Transverse colon (tissue), 4 donors: ENCODE results near the gene FLG. TPM values are rescaled to one million over a fixed set of nuclear protein-coding genes. Genes with fewer than 3 reads are reported as not detected.
"Not testable (repeated sequence)": the region's sequence is repeated elsewhere in the genome, so short reads cannot be mapped to it uniquely, and the experiment has no call there.

Experiments used
- DNase-seq: peaks from one replicate; pipeline ENCODE4 v3.0.0-alpha.2; 2019
- H3K27ac ChIP-seq, 4 donors: fragments of 200-600 bp; sonication (generic); 2 replicates each; pipeline ENCODE4 v1.5.1; 2016 to 2018; ENCODE audit warnings: inconsistent platforms in 4 of 4
- H3K27me3 ChIP-seq: fragments of 200-600 bp; sonication (generic); 2 replicates; pipeline ENCODE4 v1.5.1; 2017; ENCODE audit warnings: inconsistent platforms
- H3K36me3 ChIP-seq, 4 donors: fragments of 200-600 bp; sonication (generic); 2 replicates each; pipeline ENCODE4 v1.5.1; 2017 to 2019; ENCODE audit warnings: inconsistent platforms in 4 of 4
- H3K4me1 ChIP-seq, 4 donors: fragments of 200-600 bp; sonication (generic); 2 replicates each; pipeline ENCODE4 v1.5.1; 2017 to 2020; ENCODE audit warnings: inconsistent platforms in 4 of 4
- H3K4me3 ChIP-seq, 4 donors: fragments of 200-600 bp; sonication (generic); 1 replicate in 1 of 4; 2 replicates in 3 of 4; pipeline versions ENCODE4 v1.5.1 to v1.6.1; 2017 to 2019; ENCODE audit warnings: inconsistent platforms in 4 of 4
- H3K9me3 ChIP-seq, 2 donors: fragments of 200-600 bp; sonication (generic); 2 replicates each; pipeline ENCODE4 v1.5.1; 2017 to 2019; ENCODE audit warnings: inconsistent platforms in 2 of 2
- CTCF ChIP-seq, 5 experiments: fragments of 200-600 bp in 3 of 5; fragments of 450-650 bp in 2 of 5; sonication (generic) in 3 of 5; IDR thresholded peaks; 1 replicate in 2 of 5; 2 replicates in 3 of 5; pipeline ENCODE4 v1.5.1; 2016 to 2017; ENCODE audit warnings: antibody characterized with exemption in 5 of 5, inconsistent platforms in 3 of 5, mild to moderate bottlenecking in 2 of 5, moderate library complexity in 1 of 5
- EP300 ChIP-seq: sonication (generic); formaldehyde crosslinking; IDR thresholded peaks from one replicate; pipeline ENCODE4 v1.6.1; 2017; ENCODE audit warnings: antibody characterized with exemption, low read depth
- POLR2A ChIP-seq: fragments of 450-650 bp; IDR thresholded peaks from one replicate; pipeline ENCODE4 v1.6.1; 2016; ENCODE audit warnings: antibody characterized with exemption, mild to moderate bottlenecking, moderate library complexity
- POLR2AphosphoS5 ChIP-seq, 3 donors: sonication (generic); formaldehyde crosslinking; IDR thresholded peaks; one replicate each; pipeline ENCODE4 v1.6.1; 2016; ENCODE audit warnings: antibody characterized with exemption in 3 of 3
- WGBS, 2 donors: methylation state at CpG; one replicate each; pipeline ENCODE4 v1.1.5; 2018; ENCODE audit warnings: low coverage in 1 of 2; 5-methylcytosine and 5-hydroxymethylcytosine counted together
- in situ Hi-C, 4 donors: fragments of 200-750 bp; cut with MboI; loops; one replicate each; pipeline versions ENCODE4 v1.15.0 to v1.15.1; 2017; ENCODE audit warnings: low sequenced_read_pairs in 3 of 4, low pct_ligation_motif_present in 1 of 4, low pct_unique_long_range_greater_than_20kb in 1 of 4
- intact Hi-C: fragments of 100-400 bp; cut with DNase I; formaldehyde crosslinking; loops from one replicate; pipeline ENCODE4 v1.15.1; 2023; ENCODE audit warnings: low total_unique reads
- total RNA-seq, 4 donors: library from RNA; depleted of rRNA; stranded (reverse); fragments of >200 nt; gene quantifications; one replicate each; pipeline ENCODE4 v1.1.0, GENCODE V29; 2016

Gene FLG
- total RNA-seq, 4 donors from 2014 or later: not detected

GRCh38 chr1:152313970-152314369 is 11.1 kb downstream of the FLG start:
- in situ Hi-C loops: no loop called here
- Histone ChIP-seq H3K27me3 (no peaks in the 10 kb centered on the region), H3K36me3 (no peaks in the 10 kb centered on the region), H3K9me3 (no peaks in the 10 kb centered on the region), H3K4me1 (no peaks in the 10 kb centered on the region), H3K27ac (no peak overlapping the region), H3K4me3 (no peak overlapping the region)
- DNase-seq: no peak
- intact Hi-C loops: no loop called here
- WGBS, 2 donors: 80 to 88% methylated on average over 1 of the region's 1 CpG
- TF ChIP-seq CTCF (IDR thresholded peaks at IDR 0.05): no peak
- no peak for TF ChIP-seq POLR2AphosphoS5 (IDR thresholded peaks at IDR 0.05)
- TF ChIP-seq POLR2A: no peak
- no peak for TF ChIP-seq EP300

DNA sequence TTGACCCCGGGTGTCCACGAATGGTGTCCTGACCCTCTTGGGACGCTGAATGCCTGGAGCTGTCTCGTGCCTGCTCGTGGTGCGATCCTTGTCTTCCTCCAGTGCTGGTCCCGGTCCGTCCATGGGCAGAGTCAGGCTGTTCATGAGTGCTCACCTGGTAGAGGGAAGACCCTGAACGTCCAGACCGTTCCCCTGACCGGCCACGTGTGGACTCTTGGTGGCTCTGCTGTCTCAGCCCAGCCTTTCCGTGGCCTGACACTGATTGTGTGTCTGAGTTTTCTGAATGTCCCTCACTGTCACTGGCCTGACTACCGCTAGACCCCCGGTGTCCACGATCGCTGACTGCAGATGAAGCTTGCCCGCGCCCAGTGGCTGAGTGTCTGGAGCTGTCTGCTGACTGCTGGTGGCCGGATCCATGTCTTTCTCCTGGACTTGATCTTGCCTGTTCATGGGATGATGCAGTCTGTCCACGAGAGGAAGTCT is 11.7 kb downstream of the FLG start:
- in situ Hi-C loops (no loop called here), intact Hi-C loops (no loop called here)
- Histone ChIP-seq H3K27ac (no peak overlapping the region), H3K4me3 (no peak overlapping the region), H3K9me3 (no peaks in the 10 kb centered on the region), H3K4me1 (no peaks in the 10 kb centered on the region), H3K36me3 (no peaks in the 10 kb centered on the region), H3K27me3 (no peaks in the 10 kb centered on the region)
- DNase-seq: no peak
- TF ChIP-seq EP300 (no peak), POLR2A (no peak), CTCF (IDR thresholded peaks at IDR 0.05) (no peak), POLR2AphosphoS5 (IDR thresholded peaks at IDR 0.05) (no peak)
- 93% methylated on average over 15 of the region's 21 CpGs; no CpG with 5 or more reads in 1 of the 2 donors for WGBS, 2 donors

DNA sequence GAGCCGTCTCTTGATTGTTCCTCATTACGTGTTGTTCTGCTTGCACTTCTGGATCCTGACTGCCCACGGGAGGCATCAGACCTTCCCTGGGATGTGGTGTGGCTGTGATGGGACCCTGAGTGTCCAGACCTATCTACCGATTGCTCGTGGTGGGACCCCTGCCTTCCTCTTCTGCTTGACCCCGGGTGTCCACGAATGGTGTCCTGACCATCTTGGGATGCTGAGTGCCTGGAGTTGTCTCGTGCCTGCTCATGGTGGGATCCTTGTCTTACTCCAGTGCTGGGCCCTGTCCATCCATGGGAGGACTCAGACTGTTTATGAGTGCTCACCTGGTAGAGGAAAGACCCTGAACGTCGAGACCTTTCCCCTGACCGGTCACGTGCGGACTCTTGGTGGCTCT is 12.9 kb downstream of the FLG start:
- in situ Hi-C loops, H3K4me3 ChIP-seq, intact Hi-C loops, H3K27ac ChIP-seq, H3K9me3 ChIP-seq, DNase-seq, H3K36me3 ChIP-seq, H3K4me1 ChIP-seq, H3K27me3 ChIP-seq: not testable (repeated sequence)
- 86 to 87% methylated on average over 1 to 13 of the region's 13 CpGs for WGBS, 2 donors

DNA sequence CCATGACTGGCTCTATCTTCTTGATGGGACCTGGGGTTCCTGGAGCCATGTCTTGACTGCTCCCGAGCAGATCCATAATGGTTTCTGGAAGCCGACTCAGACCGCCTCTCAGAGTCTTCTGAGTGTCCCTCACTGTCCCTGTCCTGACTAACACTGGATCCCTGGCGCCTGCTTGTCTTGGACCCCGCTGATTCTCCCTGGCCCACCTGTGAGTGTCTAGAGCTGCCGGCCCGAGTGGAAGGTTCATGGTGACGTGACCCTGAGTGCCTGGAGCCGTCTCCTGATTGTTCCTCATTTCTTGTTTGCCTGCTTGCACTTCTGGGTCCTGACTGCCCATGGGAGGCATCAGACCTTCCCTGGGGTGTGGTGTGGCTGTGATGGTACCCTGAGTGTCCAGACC is 15.1 kb downstream of the FLG start:
- intact Hi-C loops: no loop called here
- no peak overlapping the region for H3K27ac ChIP-seq
- no peaks in the 10 kb centered on the region for H3K36me3 ChIP-seq
- H3K4me1 ChIP-seq: no peaks in the 10 kb centered on the region
- 86% methylated on average over 5 of the region's 9 CpGs; no CpG with 5 or more reads in 1 of the 2 donors for WGBS, 2 donors
- no peak for DNase-seq
- H3K9me3 ChIP-seq: no peaks in the 10 kb centered on the region
- in situ Hi-C loops: no loop called here
- no peaks in the 10 kb centered on the region for H3K27me3 ChIP-seq
- no peak overlapping the region for H3K4me3 ChIP-seq
- TF ChIP-seq POLR2AphosphoS5 (IDR thresholded peaks at IDR 0.05): no peak

DNA sequence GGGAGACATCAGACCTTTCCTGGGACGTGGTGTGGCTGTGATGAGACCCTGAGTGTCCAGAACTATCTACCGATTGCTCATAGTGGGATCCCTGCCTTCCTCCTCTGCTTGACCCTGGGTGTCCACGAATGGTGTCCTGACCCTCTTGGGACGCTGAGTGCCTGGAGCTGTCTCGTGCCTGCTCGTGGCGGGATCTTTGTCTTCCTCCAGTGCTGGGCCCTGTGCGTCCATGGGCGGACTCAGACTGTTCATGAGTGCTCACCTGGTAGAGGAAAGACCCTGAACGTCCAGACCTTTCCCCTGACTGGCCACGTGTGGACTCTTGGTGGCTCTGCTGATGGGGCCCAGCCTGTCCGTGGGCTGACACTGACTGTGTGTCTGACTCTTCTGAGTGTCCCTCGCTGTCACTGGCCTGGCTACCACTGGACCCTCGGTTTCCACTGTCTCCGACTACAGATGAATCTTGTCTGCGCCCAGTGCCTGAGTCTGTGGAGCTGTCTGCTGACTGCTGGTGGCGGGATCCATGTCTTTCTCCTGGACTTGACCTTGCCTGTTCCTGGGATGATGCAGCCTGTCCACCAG is 15.6 kb downstream of the FLG start:
- DNase-seq, H3K9me3 ChIP-seq, H3K36me3 ChIP-seq, H3K27ac ChIP-seq, H3K4me1 ChIP-seq, intact Hi-C loops, in situ Hi-C loops, H3K27me3 ChIP-seq, H3K4me3 ChIP-seq: not testable (repeated sequence)
- WGBS, 2 donors: 87% methylated on average over 13 of the region's 17 CpGs; no CpG with 5 or more reads in 1 of the 2 donors

GRCh38 chr1:152308758-152309157 is 16.3 kb downstream of the FLG start:
- H3K4me1 ChIP-seq, intact Hi-C loops, H3K4me3 ChIP-seq, H3K27ac ChIP-seq, H3K9me3 ChIP-seq, H3K27me3 ChIP-seq, in situ Hi-C loops, H3K36me3 ChIP-seq, DNase-seq: not testable (repeated sequence)
- WGBS, 2 donors: 85% methylated on average over 7 of the region's 7 CpGs; no CpG with 5 or more reads in 1 of the 2 donors

GRCh38 chr1:152307970-152308369 is 17.1 kb downstream of the FLG start:
- intact Hi-C loops, H3K27ac ChIP-seq, DNase-seq, H3K4me1 ChIP-seq, in situ Hi-C loops, H3K27me3 ChIP-seq, H3K36me3 ChIP-seq, H3K4me3 ChIP-seq, H3K9me3 ChIP-seq: not testable (repeated sequence)
- WGBS, 2 donors: 88% methylated on average over 8 of the region's 8 CpGs; no CpG with 5 or more reads in 1 of the 2 donors

- H3K4me1 ChIP-seq, H3K9me3 ChIP-seq, H3K27ac ChIP-seq, DNase-seq, in situ Hi-C loops, H3K36me3 ChIP-seq, intact Hi-C loops, H3K4me3 ChIP-seq, H3K27me3 ChIP-seq: not testable (repeated sequence)
- 93% methylated on average over 10 of the region's 10 CpGs; no CpG with 5 or more reads in 1 of the 2 donors for WGBS, 2 donors
Observed at GRCh38 chr1:152306123-152306522, 18.9 kb downstream of the FLG start.

DNA sequence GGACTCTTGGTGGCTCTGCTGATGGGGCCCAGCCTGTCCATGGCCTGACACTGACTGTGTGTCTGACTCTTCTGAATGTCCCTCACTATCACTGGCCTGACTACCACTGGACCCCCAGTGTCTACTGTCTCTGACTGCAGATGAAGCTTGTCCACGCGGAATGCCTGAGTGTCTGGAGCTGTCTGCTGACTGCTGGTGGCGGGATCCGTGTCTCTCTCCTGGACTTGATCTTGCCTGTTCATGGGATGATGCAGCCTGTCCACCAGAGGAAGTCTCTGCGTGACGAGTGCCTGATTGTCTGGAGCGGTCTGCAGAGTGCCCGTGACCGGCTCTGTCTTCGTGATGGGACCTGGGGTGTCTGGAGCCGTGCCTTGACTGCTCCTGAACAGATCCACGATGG is 20.3 kb downstream of the FLG start:
- in situ Hi-C loops, H3K36me3 ChIP-seq, H3K9me3 ChIP-seq, H3K4me3 ChIP-seq, H3K27ac ChIP-seq, H3K4me1 ChIP-seq, H3K27me3 ChIP-seq, DNase-seq, intact Hi-C loops: not testable (repeated sequence)
- WGBS, 2 donors: 92% methylated on average over 9 of the region's 12 CpGs; no CpG with 5 or more reads in 1 of the 2 donors
